HG02763 (cell line): ENCODE measurements around the gene MCF2L2.
"Not testable (repeated sequence)": the region's sequence is repeated elsewhere in the genome, so short reads cannot be mapped to it uniquely, and the experiment has no call there.

Source experiments
- ATAC-seq: cut with Tn5 transposase; IDR thresholded peaks from one replicate; pipeline ENCODE4 v1.9.1; 2021; ENCODE audit warnings: mild to moderate bottlenecking, moderate library complexity; ENCODE audit not compliant: unreplicated experiment

The MCF2L2 gene

GRCh38 chr3:183443395-183444385, 15.3 kb upstream of the MCF2L2 start:
- ATAC-seq, result no peak

DNA sequence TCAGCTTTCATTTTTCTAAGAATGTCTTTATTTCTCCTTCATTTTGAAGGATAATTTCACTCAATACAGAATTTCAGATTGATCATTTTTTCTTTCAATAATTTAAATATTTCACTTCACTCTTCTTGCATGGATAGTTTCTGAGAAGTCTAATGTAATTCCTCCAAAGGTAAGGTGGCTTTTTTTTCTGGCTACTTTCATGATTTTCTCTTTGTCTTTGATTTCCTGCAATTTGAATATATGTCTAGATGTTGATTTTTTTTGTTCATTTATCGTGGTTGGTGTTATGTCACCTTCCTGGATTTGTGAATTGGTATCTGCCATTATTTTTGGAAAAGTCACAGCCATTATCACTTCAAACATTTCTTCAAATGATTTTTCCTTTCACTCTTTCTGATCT, 14.6 kb upstream of the MCF2L2 start:
- no peak for ATAC-seq

- not testable (repeated sequence) for ATAC-seq
Measured at GRCh38 chr3:183440521-183440920, 12.1 kb upstream of the MCF2L2 start.

GRCh38 chr3:183439515-183439914, 11.1 kb upstream of the MCF2L2 start:
- no peak for ATAC-seq

GRCh38 chr3:183438735-183439134, 10.3 kb upstream of the MCF2L2 start:
- ATAC-seq, result no peak

GRCh38 chr3:183437666-183438564, 9.5 kb upstream of the MCF2L2 start:
- ATAC-seq, result no peak

- ATAC-seq, result no peak
Measured at GRCh38 chr3:183437061-183437460, 8.6 kb upstream of the MCF2L2 start.

DNA sequence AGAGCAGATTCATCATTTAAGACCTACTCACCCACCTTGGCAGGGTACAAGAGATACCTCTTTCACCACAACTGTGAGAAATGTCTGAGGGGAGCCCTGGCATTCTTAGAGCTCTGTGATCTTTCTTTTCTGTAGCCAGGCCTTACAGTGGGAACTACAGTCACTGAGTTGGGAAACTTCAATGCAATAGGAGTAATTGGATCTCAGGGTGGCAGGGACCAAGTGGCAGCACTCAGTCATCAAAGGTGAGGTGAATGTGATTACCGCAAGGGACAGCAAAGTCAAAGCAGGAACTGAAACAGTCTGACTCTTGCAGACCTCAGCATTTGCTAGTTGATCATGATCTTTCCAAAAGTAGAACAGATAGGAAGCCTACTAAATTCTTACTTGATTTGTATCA, 7.2 kb upstream of the MCF2L2 start:
- peak; percentile 67 for ATAC-seq

GRCh38 chr3:183434992-183435391, 6.6 kb upstream of the MCF2L2 start:
- no peak for ATAC-seq

DNA sequence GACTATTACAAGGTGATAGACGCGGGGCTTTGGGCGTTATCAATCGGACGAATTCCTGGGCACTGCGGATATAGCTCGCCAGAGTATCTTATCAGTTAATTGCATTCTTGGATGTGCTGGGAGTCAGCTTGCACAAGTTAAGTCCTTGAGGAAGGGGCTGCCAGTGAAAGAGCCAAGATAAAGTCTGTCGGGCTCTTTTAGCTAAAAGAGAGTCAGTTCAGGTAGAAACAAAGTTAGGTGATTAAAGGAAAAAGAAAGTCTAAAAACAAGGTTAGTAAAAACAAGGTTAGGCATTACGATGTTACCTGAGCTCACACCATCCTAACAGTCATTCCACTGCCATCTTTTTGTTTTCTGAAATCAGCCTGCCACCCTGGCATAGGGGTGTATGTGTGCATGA, 6.1 kb upstream of the MCF2L2 start:
- no peak for ATAC-seq

DNA sequence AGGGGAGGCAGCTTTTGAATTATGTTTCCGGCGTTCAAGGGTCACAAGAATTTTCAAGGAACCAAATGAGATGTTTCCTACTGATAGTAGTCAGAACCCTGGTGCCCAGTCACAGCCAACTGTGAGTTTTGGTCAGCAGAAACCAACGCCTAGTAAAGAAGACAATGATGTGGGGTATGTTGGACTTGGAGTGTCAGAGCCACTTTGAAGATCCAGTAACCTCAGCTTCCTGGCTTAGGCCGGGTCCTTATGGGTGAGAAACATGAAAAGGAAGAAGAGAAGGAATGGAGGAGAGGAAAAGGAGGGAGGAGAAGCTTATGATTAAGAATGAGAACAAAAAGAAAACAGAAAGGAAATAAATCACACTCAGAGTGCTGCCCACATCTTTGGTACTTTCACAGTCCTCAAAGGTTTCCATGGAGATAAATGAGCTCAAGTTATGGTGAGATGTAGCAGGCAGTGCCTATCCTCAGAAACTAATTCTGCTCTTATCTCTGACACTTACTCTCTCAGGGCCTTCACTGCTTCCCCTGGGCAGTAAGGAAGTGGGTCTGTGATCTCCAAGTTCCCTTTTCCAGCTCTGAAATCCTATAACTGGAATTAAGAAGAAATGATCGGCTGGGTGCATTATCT, 2.0 kb upstream of the MCF2L2 start:
- ATAC-seq, result no peak

DNA sequence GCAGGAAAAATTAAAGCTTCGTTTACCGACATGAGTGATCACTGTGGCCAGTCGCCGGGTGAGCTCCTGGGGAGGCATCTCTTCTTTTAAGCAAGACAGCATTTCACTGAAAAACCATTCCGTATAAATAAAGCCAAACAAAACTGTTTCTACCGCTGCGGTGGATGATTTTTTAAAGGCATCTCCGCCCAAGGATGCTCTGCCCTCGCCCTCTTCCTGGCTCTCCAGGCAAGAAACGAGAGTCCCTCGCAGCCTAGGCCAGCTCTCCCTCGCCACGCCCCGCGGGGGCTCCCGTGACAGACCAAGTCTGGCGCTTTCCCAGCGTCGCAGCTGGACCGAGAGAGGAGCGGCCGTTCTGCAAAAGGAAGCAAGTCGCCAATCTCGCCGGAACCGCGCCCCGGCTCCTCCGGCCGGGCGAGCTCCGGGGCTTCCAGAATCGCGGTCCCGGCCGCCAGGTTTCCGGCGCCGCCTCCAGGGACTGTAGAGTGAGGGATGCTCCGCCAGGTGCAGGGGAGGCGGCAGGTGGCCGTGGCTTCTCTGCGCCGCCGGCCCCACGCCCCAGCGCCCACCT, 458 bp downstream of the MCF2L2 start:
- peak; percentile 27 for ATAC-seq

- no peak for ATAC-seq
Measured at GRCh38 chr3:183427196-183427875, 1.1 kb downstream of the MCF2L2 start.

- ATAC-seq, result not testable (repeated sequence)
Measured at GRCh38 chr3:183418807-183419206, 9.6 kb downstream of the MCF2L2 start.

GRCh38 chr3:183411216-183411922, 17.1 kb downstream of the MCF2L2 start:
- ATAC-seq, result no peak

DNA sequence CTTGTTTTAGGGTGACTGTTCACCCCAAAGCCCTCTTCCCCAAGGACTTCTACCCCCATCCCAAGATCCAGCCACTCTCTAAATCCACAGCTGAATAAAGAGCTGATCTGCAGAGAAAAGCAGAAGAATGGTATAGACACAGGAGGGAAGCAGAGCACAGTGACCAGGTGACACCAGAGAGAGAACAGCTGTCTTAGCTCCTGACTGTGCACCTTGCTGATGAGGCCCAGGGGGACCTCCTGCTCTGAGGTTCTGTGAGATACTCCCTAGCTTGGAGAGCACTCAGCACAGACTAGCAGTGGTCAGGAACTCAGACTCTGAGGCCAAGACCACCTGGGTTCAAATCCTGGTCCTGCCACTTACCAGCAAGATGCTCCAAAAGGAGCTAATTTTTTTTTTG, 17.7 kb downstream of the MCF2L2 start:
- no peak for ATAC-seq

DNA sequence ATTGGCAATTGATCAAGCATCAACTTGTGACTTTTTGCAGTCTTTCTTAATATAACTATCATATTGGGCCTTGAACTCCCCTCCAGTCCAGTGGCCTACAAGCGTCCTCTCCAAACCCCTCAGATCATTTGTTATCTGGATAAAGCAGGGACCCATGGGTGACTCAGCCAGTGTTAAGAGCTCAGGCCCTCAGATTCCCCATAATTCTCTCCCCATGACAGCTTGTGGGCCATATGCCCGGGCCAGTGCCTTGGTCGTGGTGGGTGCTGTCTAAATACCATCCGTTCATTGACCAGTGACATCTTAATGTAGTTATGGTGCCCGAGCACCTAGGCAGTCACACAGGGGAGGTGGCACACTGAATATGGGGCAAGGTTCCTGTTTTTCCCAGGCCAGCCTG, 18.1 kb downstream of the MCF2L2 start:
- ATAC-seq, result no peak

GRCh38 chr3:183409219-183409618, 19.2 kb downstream of the MCF2L2 start:
- no peak for ATAC-seq

GRCh38 chr3:183401678-183402077, 26.7 kb downstream of the MCF2L2 start:
- ATAC-seq, result no peak

DNA sequence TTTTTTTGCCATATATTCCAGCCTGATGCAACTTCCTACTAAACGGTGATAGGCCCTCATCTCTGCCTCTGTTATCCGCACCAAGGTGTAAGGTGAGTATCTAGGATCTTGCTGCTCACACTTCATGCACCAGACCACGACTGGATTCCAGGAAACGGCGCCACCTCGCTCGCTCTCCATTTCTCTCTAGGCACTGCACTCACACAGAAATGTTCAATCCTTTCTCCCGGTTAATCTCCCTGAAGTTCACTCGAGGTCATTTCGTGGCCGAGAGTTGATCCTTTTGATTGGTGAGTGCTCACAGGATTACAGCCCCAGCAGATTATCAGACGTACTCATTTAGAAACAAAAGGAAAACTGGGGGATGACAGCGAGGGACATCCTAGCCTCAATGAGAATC, 28.1 kb downstream of the MCF2L2 start:
- no peak for ATAC-seq
